H1 (cell line): ENCODE results near the gene SRGAP3. TPM values are rescaled to one million over a fixed set of nuclear protein-coding genes. Genes with fewer than 3 reads are reported as not detected.

ENCODE experiments used
- polyA plus RNA-seq, 7 experiments: library from polyadenylated mRNA; depleted of rRNA in 3 of 7; stranded (reverse) in 5 of 7; unstranded in 2 of 7; fragments of >200 nt in 5 of 7; fragments of 200-250 nt in 2 of 7; gene quantifications; 1 replicate in 5 of 7; 2 replicates in 1 of 7; 4 replicates in 1 of 7; pipeline versions ENCODE4 v1.2.1 to v1.2.3, GENCODE V29; 2011 to 2013; ENCODE audit warnings: missing spikeins in 2 of 7, mixed read lengths in 2 of 7
- total RNA-seq: library from RNA; stranded (reverse); fragmentation: NEBNext Ultra II Directional; extraction: Animal tissue kit (Norgen Biotek cat#: 25700); gene quantifications from 2 replicates; pipeline ENCODE4 v1.2.1, GENCODE V29; 2021
- TF ChIP-seq, protein P1 (sequence below), 3 experiments: IDR thresholded peaks; 1 replicate in 2 of 3; 2 replicates in 1 of 3; pipeline versions ENCODE4 v1.5.1 to v1.6.1; 2011; ENCODE audit warnings: low read length in 3 of 3, mild to moderate bottlenecking in 3 of 3, inconsistent platforms in 2 of 3, low read depth in 1 of 3, moderate library complexity in 1 of 3; ENCODE audit not compliant: insufficient read depth in 1 of 3; ENCODE audit errors: control extremely low read depth in 1 of 3

The SRGAP3 gene
- total and polyA plus RNA-seq, 2 of the 8 experiments (the other 6 are each of a cell fraction or from before 2014, with no cell fraction given): 5.8 to 11.4 TPM

- TF ChIP-seq, protein P1, sequence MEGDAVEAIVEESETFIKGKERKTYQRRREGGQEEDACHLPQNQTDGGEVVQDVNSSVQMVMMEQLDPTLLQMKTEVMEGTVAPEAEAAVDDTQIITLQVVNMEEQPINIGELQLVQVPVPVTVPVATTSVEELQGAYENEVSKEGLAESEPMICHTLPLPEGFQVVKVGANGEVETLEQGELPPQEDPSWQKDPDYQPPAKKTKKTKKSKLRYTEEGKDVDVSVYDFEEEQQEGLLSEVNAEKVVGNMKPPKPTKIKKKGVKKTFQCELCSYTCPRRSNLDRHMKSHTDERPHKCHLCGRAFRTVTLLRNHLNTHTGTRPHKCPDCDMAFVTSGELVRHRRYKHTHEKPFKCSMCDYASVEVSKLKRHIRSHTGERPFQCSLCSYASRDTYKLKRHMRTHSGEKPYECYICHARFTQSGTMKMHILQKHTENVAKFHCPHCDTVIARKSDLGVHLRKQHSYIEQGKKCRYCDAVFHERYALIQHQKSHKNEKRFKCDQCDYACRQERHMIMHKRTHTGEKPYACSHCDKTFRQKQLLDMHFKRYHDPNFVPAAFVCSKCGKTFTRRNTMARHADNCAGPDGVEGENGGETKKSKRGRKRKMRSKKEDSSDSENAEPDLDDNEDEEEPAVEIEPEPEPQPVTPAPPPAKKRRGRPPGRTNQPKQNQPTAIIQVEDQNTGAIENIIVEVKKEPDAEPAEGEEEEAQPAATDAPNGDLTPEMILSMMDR (IDR thresholded peaks at IDR 0.05; ENCODE audit: control extremely low read depth in 1 of 3, insufficient read depth in 1 of 3, low read depth in 1 of 3, low read length in 3 of 3): peak in 1 of 3 experiments; percentile 12; a peak in 1 of 4 replicates
Measured at GRCh38 chr3:9280451-9281219, 31.2 kb upstream of the SRGAP3 start (continued).
